Suprapubic skin (tissue), 4 donors: ENCODE data around the gene OTX1. TPM values are rescaled to one million over a fixed set of nuclear protein-coding genes. Genes with fewer than 3 reads are reported as not detected.

Experiments used
- DNase-seq, 2 donors: peaks; one replicate each; pipeline ENCODE4 v3.0.0-alpha.2; 2019; ENCODE audit warnings: low spot score in 2 of 2
- H3K27ac ChIP-seq: fragments of 200-600 bp; sonication (generic); one replicate; pipeline ENCODE4 v1.5.1; 2019
- H3K27me3 ChIP-seq: fragments of 200-600 bp; sonication (generic); one replicate; pipeline ENCODE4 v1.5.1; 2019
- H3K36me3 ChIP-seq: fragments of 200-600 bp; sonication (generic); one replicate; pipeline ENCODE4 v1.5.1; 2019
- H3K4me1 ChIP-seq: fragments of 200-600 bp; sonication (generic); one replicate; pipeline ENCODE4 v1.5.1; 2019
- H3K4me3 ChIP-seq: fragments of 200-600 bp; sonication (generic); one replicate; pipeline ENCODE4 v1.5.1; 2019; ENCODE audit warnings: mild to moderate bottlenecking
- H3K9me3 ChIP-seq: fragments of 200-600 bp; sonication (generic); one replicate; pipeline ENCODE4 v1.5.1; 2019
- EP300 ChIP-seq: sonication (generic); formaldehyde crosslinking; IDR thresholded peaks from one replicate; pipeline ENCODE4 v1.6.1; 2017; ENCODE audit warnings: antibody characterized with exemption
- POLR2A ChIP-seq, 2 donors: fragments of 450-650 bp; IDR thresholded peaks; one replicate each; pipeline ENCODE4 v1.6.1; 2017; ENCODE audit warnings: antibody characterized with exemption in 2 of 2, mild to moderate bottlenecking in 2 of 2, moderate library complexity in 2 of 2
- POLR2AphosphoS5 ChIP-seq, 3 donors: sonication (generic); formaldehyde crosslinking; IDR thresholded peaks; one replicate each; pipeline ENCODE4 v1.6.1; 2017; ENCODE audit warnings: antibody characterized with exemption in 3 of 3
- WGBS: methylation state at CpG from one replicate; pipeline ENCODE4 v1.1.5; 2018; 5-methylcytosine and 5-hydroxymethylcytosine counted together
- total RNA-seq, 4 donors: library from RNA; depleted of rRNA; stranded (reverse); fragments of >200 nt; gene quantifications; one replicate each; pipeline ENCODE4 v1.1.0, GENCODE V29; 2016
- TF ChIP-seq, protein P1 (sequence below), 2 donors: fragments of 200-600 bp in 1 of 2; fragments of 450-650 bp in 1 of 2; sonication (generic) in 1 of 2; IDR thresholded peaks; one replicate each; pipeline ENCODE4 v1.5.1; 2016 to 2019; ENCODE audit warnings: antibody characterized with exemption in 2 of 2, mild to moderate bottlenecking in 1 of 2, moderate library complexity in 1 of 2

The OTX1 gene
- total RNA-seq: 10 to 100 TPM in 2 of 4 donors, 1 to 10 TPM in 2; 6.6 to 19.7 (median 10.9) TPM

GRCh38 chr2:63050334-63051041 lies at the start of gene OTX1:
OTX1 (plus strand) TSS chr2:63050830; CDS start chr2:63052991, 2,161 bp downstream.
- Histone ChIP-seq H3K27me3 (peaks cover 79% of the 10 kb centered on the region), H3K4me1 (peaks cover 64% of the 10 kb centered on the region), H3K9me3 (no peaks in the 10 kb centered on the region), H3K27ac (peak within 1 kb of the TSS; percentile 91), H3K4me3 (peak within 1 kb of the TSS; percentile 71), H3K36me3 (peaks cover 10% of the 10 kb centered on the region)
- TF ChIP-seq POLR2AphosphoS5 (IDR thresholded peaks at IDR 0.05) (peak in 1 of 3 donors; percentile 21), POLR2A (IDR thresholded peaks at IDR 0.05) (no peak)
- peak in 1 of 2 donors; percentile 72 for DNase-seq
- WGBS: 0% methylated on average over 13 of the region's 73 CpGs

DNA sequence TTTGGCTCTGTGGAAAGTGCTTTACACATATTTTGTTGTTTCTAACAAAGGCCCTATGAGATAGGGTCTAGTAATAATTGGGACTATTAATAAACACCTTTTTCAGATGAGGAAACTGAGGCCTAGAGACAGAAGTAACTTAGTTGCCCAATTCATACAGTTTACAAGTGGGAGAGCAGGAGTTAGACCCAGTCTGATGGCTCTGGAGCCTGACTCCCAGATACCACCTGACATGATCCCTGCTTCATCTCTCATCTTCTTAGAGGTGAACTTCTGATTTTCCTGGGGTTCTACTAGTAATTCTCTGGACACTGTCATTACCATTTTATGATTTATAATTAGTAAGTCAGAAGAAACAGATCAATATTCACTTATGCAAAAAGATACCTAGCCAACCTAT lies 49.1 kb upstream of the OTX1 start:
- H3K4me3 ChIP-seq: no peak overlapping the region
- H3K27ac ChIP-seq: no peak overlapping the region
- H3K36me3 ChIP-seq: peaks cover 26% of the 10 kb centered on the region
- no peaks in the 10 kb centered on the region for H3K4me1 ChIP-seq
- H3K27me3 ChIP-seq: no peaks in the 10 kb centered on the region
- no peak for DNase-seq
- H3K9me3 ChIP-seq: no peaks in the 10 kb centered on the region
- TF ChIP-seq, protein P1, sequence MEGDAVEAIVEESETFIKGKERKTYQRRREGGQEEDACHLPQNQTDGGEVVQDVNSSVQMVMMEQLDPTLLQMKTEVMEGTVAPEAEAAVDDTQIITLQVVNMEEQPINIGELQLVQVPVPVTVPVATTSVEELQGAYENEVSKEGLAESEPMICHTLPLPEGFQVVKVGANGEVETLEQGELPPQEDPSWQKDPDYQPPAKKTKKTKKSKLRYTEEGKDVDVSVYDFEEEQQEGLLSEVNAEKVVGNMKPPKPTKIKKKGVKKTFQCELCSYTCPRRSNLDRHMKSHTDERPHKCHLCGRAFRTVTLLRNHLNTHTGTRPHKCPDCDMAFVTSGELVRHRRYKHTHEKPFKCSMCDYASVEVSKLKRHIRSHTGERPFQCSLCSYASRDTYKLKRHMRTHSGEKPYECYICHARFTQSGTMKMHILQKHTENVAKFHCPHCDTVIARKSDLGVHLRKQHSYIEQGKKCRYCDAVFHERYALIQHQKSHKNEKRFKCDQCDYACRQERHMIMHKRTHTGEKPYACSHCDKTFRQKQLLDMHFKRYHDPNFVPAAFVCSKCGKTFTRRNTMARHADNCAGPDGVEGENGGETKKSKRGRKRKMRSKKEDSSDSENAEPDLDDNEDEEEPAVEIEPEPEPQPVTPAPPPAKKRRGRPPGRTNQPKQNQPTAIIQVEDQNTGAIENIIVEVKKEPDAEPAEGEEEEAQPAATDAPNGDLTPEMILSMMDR (IDR thresholded peaks at IDR 0.05): no peak
- TF ChIP-seq POLR2A (IDR thresholded peaks at IDR 0.05) (no peak), POLR2AphosphoS5 (IDR thresholded peaks at IDR 0.05) (no peak), EP300 (no peak)

GRCh38 chr2:63003351-63003750 lies 47.3 kb upstream of the OTX1 start:
- DNase-seq: no peak
- Histone ChIP-seq H3K36me3 (peaks cover 15% of the 10 kb centered on the region), H3K27me3 (no peaks in the 10 kb centered on the region), H3K27ac (no peak overlapping the region), H3K4me1 (no peaks in the 10 kb centered on the region), H3K9me3 (no peaks in the 10 kb centered on the region), H3K4me3 (no peak overlapping the region)
- TF ChIP-seq, protein P1 (IDR thresholded peaks at IDR 0.05): no peak
- no peak for TF ChIP-seq EP300
- WGBS: 92% methylated on average over 4 of the region's 4 CpGs

DNA sequence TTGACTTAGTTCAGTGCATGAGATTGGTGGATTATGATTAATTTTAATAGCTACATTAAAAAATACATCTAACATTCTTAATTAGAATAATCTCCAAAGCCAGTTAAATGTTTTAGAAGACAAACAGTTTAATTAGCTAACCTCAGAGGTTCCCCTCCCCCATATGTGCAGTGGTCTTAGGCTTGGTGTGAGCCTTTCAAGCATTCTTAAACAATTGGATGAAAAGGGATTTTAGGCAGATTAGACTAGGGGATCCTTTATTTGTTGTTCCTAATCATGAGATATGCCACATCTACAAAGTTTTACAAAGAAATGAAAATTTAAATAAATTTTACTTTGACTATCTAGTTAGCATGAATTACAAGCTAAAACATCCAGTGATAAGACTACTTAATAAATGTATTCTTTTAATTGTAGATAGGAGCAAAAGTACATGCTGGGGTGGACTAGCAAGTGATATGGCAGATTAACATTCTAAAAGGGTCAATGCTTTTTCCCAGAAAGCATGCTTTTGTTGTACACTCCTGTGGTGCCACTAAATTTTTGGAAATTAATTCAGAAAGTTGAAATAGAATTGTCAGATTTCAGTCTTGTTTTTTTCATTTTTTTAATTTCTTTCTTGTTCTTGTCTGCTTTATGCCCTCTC lies 42.7 kb upstream of the OTX1 start:
- Histone ChIP-seq H3K36me3 (peaks cover 3% of the 10 kb centered on the region), H3K4me1 (no peaks in the 10 kb centered on the region), H3K4me3 (no peak overlapping the region), H3K27ac (no peak overlapping the region), H3K27me3 (no peaks in the 10 kb centered on the region), H3K9me3 (no peaks in the 10 kb centered on the region)
- no peak for TF ChIP-seq POLR2AphosphoS5 (IDR thresholded peaks at IDR 0.05)
- TF ChIP-seq EP300: no peak
- no peak for TF ChIP-seq POLR2A (IDR thresholded peaks at IDR 0.05)
- TF ChIP-seq, protein P1 (IDR thresholded peaks at IDR 0.05): no peak
- no peak for DNase-seq

GRCh38 chr2:63008838-63009237 lies 41.8 kb upstream of the OTX1 start:
- no peak for TF ChIP-seq POLR2AphosphoS5 (IDR thresholded peaks at IDR 0.05)
- TF ChIP-seq, protein P1 (IDR thresholded peaks at IDR 0.05): no peak
- TF ChIP-seq POLR2A (IDR thresholded peaks at IDR 0.05): no peak
- no peak for TF ChIP-seq EP300
- Histone ChIP-seq H3K27me3 (no peaks in the 10 kb centered on the region), H3K27ac (no peak overlapping the region), H3K36me3 (peaks cover 6% of the 10 kb centered on the region), H3K4me3 (no peak overlapping the region), H3K9me3 (no peaks in the 10 kb centered on the region), H3K4me1 (no peaks in the 10 kb centered on the region)
- no peak for DNase-seq
- WGBS: 95% methylated on average over 1 of the region's 1 CpG
